ENCODE data around the gene EN2.

DNA sequence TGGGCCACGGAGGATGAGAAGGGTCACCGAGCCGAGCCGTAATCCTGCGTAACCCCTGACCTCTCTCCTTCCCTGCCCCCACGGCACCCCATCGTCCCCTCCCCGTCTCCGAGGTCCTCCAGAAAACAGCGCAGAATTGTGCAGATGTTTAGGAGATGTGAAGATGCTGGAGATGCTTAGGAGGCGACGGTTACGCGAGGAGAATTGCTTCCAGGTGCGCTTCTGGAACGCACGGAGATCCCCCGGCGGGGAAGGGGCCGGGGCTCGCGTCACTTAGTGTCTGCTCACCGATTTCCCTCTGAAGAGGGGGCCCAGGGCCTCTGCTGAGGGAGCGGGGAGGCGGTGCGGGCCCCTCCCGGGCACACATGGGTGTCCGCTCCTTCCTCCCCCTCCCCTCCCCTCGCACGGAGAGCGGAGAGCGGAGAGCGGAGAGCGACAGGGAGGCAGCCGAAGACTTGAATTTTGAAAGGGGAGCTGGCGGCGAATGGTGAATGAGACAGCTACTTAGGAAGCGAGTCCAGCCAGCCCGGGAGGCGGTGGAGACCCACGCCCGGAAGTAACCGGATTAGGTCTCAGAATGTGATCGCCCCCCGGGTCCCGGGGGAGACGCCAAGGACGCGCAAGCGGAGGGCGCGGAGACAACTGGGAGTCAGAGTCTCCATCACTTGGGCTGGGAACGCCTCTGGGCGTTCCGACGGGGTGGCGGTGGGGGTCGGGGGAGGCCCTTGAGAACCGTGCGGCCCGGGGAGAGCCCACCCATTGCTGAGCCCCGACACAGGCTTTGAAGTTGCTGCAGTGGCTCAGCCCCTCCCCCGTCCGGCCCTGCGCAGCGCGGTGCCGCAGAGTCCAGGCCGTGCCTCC is 8.7 kb upstream of the EN2 start:
- TF ChIP-seq, protein P1, sequence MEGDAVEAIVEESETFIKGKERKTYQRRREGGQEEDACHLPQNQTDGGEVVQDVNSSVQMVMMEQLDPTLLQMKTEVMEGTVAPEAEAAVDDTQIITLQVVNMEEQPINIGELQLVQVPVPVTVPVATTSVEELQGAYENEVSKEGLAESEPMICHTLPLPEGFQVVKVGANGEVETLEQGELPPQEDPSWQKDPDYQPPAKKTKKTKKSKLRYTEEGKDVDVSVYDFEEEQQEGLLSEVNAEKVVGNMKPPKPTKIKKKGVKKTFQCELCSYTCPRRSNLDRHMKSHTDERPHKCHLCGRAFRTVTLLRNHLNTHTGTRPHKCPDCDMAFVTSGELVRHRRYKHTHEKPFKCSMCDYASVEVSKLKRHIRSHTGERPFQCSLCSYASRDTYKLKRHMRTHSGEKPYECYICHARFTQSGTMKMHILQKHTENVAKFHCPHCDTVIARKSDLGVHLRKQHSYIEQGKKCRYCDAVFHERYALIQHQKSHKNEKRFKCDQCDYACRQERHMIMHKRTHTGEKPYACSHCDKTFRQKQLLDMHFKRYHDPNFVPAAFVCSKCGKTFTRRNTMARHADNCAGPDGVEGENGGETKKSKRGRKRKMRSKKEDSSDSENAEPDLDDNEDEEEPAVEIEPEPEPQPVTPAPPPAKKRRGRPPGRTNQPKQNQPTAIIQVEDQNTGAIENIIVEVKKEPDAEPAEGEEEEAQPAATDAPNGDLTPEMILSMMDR (IDR thresholded peaks at IDR 0.05; ENCODE audit: borderline replicate concordance, extremely low read depth, low read length, poor library complexity, severe bottlenecking) = no peak
- TF ChIP-seq EZH2 (IDR thresholded peaks at IDR 0.05; ENCODE audit: borderline replicate concordance, low read depth, low read length, severe bottlenecking) = no peak

Measured in DND-41 (cell line).